OCI-LY3 (cell line): Measurements from ENCODE around the gene FGD3.

ENCODE experiments used
- H2AFZ ChIP-seq: fragments of 200-600, 300-600 bp; shearing (Covaris generic); 2 replicates; pipeline ENCODE4 v1.6.0; 2014; ENCODE audit warnings: antibody characterized with exemption, low read depth, low read length
- H3K27ac ChIP-seq: fragments of 200-600, 300-600 bp; sonication (generic); 2 replicates; pipeline ENCODE4 v1.5.1; 2014; ENCODE audit warnings: mild to moderate bottlenecking, low read length, moderate library complexity, mixed read lengths
- H3K27me3 ChIP-seq: fragments of 200-600, 300-600 bp; sonication (generic); 2 replicates; pipeline ENCODE4 v1.6.1; 2014; ENCODE audit warnings: low read depth, low read length, mixed read lengths
- H3K36me3 ChIP-seq: fragments of 200-600, 300-600 bp; sonication (generic); replicated peaks from 2 replicates; pipeline ENCODE3; 2014; ENCODE audit warnings: low read depth, low read length, mixed read lengths
- H3K4me1 ChIP-seq: fragments of 300-600, 200-600 bp; sonication (generic); 2 replicates; pipeline ENCODE4 v1.6.1; 2014; ENCODE audit warnings: low read length, mixed read lengths
- H3K4me2 ChIP-seq: fragments of 200-600, 300-600 bp; sonication (generic); 2 replicates; pipeline ENCODE4 v1.6.1; 2014; ENCODE audit warnings: low read length, mixed read lengths
- H3K4me3 ChIP-seq: fragments of 300-600, 200-600 bp; sonication (generic); 2 replicates; pipeline ENCODE4 v1.5.1; 2014; ENCODE audit warnings: antibody characterized with exemption, mild to moderate bottlenecking, low read length, moderate library complexity
- H3K79me2 ChIP-seq: fragments of 300-600, 200-600 bp; shearing (Covaris generic); 2 replicates; pipeline ENCODE4 v1.6.1; 2014; ENCODE audit warnings: mild to moderate bottlenecking, low read length, mixed read lengths
- H3K9ac ChIP-seq: fragments of 300-600, 200-600 bp; shearing (Covaris generic); 2 replicates; pipeline ENCODE4 v1.6.0; 2014; ENCODE audit warnings: mild to moderate bottlenecking, low read length, moderate library complexity
- H3K9me3 ChIP-seq: fragments of 200-600, 300-600 bp; shearing (Covaris generic); 2 replicates; pipeline ENCODE4 v1.6.1; 2014; ENCODE audit warnings: low read length, mixed read lengths; ENCODE audit not compliant: insufficient read depth
- H4K20me1 ChIP-seq: fragments of 200-600, 300-600 bp; sonication (generic); 2 replicates; pipeline ENCODE4 v1.6.1; 2016; ENCODE audit warnings: low read length, mixed read lengths; ENCODE audit not compliant: insufficient read depth
- EZH2phosphoT487 ChIP-seq: fragments of 200-600 bp; shearing (Covaris generic); IDR thresholded peaks from 2 replicates; pipeline ENCODE4 v1.6.1; 2018; ENCODE audit warnings: antibody characterized with exemption, mixed run types, low read depth
- TF ChIP-seq, protein P1 (sequence below): fragments of 200-600, 300-600 bp; sonication (generic); IDR thresholded peaks from 2 replicates; pipeline ENCODE4 v1.5.1; 2014; ENCODE audit warnings: antibody characterized with exemption, low read length, low read depth

The FGD3 gene

DNA sequence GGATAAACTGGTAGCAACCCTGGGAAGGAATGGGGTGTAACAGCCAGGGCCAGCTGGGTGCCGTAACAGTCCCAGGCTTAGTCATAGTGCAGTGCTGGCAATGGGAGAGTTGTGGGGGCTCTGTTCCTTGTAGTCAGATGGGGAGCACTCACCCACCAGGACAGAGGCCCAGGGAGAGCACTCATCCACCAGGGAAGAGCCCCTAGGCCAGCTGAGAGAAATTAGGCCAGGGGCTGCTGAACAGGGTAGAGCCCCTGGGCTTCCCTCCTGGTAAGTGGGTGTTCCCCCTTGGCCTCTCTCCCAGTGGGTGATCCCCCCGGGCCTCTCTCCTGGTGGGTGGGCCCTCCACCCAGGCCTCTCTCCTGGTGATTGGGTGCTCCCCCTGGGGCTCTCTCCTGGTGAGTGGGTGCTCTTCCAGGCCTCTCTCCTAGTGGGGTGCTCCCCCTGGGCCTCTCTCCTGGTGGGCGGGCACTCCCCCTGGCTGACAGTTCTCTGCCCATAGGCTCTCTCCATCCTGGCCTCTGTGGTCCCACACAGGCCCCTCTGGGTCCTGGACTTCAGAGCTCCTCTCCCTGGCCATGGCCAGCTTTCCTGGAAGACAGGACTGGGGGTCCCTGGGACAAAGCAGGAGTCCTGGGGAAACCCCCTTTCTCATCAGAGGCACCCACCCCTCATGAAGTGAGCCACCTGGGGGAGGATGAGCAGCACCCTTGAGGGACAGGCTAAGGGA, 13.4 kb downstream of the FGD3 start:
- Histone ChIP-seq H4K20me1 (no peaks in the 10 kb centered on the region), H3K79me2 (peaks cover 12% of the 10 kb centered on the region; the same call in 1 of the 2 replicates), H3K9ac (no peak overlapping the region), H3K4me3 (no peak overlapping the region), H3K4me2 (no peak overlapping the region), H3K4me1 (peaks cover 40% of the 10 kb centered on the region), H3K36me3 (no peaks in the 10 kb centered on the region), H3K27me3 (no peaks in the 10 kb centered on the region), H3K9me3 (peaks cover 6% of the 10 kb centered on the region), H3K27ac (no peak overlapping the region), H2AFZ (no peak overlapping the region)
- TF ChIP-seq, protein P1, sequence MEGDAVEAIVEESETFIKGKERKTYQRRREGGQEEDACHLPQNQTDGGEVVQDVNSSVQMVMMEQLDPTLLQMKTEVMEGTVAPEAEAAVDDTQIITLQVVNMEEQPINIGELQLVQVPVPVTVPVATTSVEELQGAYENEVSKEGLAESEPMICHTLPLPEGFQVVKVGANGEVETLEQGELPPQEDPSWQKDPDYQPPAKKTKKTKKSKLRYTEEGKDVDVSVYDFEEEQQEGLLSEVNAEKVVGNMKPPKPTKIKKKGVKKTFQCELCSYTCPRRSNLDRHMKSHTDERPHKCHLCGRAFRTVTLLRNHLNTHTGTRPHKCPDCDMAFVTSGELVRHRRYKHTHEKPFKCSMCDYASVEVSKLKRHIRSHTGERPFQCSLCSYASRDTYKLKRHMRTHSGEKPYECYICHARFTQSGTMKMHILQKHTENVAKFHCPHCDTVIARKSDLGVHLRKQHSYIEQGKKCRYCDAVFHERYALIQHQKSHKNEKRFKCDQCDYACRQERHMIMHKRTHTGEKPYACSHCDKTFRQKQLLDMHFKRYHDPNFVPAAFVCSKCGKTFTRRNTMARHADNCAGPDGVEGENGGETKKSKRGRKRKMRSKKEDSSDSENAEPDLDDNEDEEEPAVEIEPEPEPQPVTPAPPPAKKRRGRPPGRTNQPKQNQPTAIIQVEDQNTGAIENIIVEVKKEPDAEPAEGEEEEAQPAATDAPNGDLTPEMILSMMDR, result no peak
- no peak for TF ChIP-seq EZH2phosphoT487

DNA sequence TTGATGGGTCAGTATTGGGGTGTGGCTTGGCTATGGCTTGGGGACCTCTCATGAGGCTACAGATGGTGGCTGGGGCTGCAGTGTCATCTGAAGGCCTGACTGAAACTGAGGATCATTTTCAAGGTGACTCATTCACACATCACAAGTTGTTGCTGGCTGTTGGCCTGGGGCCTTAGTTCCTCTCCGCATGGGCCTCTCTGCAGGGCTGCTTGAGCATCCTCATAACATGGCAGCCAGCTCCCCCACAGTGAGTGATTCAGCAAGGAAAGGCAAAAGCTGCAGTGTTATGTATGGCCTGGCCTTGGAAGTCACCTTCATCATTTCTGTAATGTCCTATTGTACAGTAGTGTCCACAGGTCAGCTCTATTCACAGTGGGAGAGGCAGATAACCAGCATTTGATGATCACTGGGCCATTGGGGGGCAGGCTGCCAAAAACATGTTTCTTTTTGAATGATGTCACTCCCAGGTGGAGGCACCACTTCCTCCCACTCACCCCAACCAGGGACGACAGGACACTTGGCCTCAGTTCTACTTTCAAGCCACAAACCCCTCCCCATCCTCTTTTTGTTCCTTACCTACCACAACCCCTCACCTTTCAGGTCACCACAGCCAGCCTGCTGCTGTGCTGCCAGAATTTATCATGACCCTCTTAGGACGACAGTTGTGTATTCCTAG, 14.4 kb downstream of the FGD3 start:
- Histone ChIP-seq H3K36me3 (no peaks in the 10 kb centered on the region), H3K27ac (no peak overlapping the region), H3K79me2 (peaks cover 12% of the 10 kb centered on the region; the same call in 1 of the 2 replicates), H3K4me2 (no peak overlapping the region), H3K9ac (no peak overlapping the region), H4K20me1 (no peaks in the 10 kb centered on the region), H3K9me3 (peaks cover 6% of the 10 kb centered on the region), H3K4me3 (no peak overlapping the region), H3K4me1 (peaks cover 34% of the 10 kb centered on the region), H3K27me3 (no peaks in the 10 kb centered on the region), H2AFZ (no peak overlapping the region)
- no peak for TF ChIP-seq EZH2phosphoT487
- TF ChIP-seq, protein P1, result no peak

DNA sequence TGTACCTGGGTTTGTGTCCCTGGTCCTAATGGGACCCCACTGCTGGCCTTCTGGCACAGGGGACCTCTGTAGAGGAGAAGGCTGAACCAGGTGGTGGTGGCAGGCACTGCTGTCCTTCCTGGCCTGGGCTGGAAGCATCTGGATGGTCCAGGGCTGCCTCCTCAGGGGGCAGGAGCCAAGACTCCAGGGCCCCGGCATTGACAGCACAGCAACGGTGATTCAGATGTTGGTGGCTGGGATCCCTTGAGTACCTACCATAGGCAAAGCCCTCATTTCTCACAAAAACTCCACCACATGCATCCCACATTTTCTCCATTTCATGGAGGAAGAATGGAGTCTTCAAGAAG, 15.0 kb downstream of the FGD3 start:
- Histone ChIP-seq H3K9ac (no peak overlapping the region), H3K4me2 (no peak overlapping the region), H4K20me1 (no peaks in the 10 kb centered on the region), H3K27ac (no peak overlapping the region), H3K4me3 (no peak overlapping the region), H3K9me3 (peaks cover 6% of the 10 kb centered on the region), H3K36me3 (no peaks in the 10 kb centered on the region), H3K4me1 (peaks cover 30% of the 10 kb centered on the region), H2AFZ (no peak overlapping the region), H3K27me3 (no peaks in the 10 kb centered on the region), H3K79me2 (peaks cover 12% of the 10 kb centered on the region; the same call in 1 of the 2 replicates)
- no peak for TF ChIP-seq EZH2phosphoT487
- TF ChIP-seq, protein P1, result no peak

DNA sequence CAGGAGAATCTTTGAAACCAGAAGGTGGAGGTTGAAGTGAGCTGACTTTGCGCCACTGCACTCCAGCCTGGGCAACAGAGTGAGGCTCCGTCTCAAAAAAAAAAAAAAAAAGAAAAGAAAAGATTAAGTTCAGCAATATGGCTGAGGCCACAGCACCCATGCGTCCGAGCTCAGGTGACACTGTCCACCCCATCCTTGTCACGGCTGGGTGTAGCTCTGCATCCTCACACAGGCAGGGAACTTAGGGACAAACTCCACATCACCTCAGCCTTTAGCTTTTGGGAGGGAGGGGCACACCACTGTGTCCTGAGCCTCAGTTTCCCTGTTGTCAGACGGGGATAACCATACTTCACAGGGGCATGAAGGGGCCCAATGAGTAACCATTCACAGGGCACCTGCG, 15.5 kb downstream of the FGD3 start:
- H3K79me2 ChIP-seq, result peaks cover 12% of the 10 kb centered on the region; the same call in 1 of the 2 replicates
- no peak overlapping the region for H3K9ac ChIP-seq
- no peaks in the 10 kb centered on the region for H3K27me3 ChIP-seq
- H3K4me1 ChIP-seq, result peaks cover 28% of the 10 kb centered on the region
- H4K20me1 ChIP-seq, result no peaks in the 10 kb centered on the region
- H3K9me3 ChIP-seq, result peaks cover 6% of the 10 kb centered on the region
- TF ChIP-seq EZH2phosphoT487, result no peak
- TF ChIP-seq, protein P1, result no peak
- H3K27ac ChIP-seq, result no peak overlapping the region
- no peak overlapping the region for H3K4me3 ChIP-seq
- H3K4me2 ChIP-seq, result no peak overlapping the region
- no peak overlapping the region for H2AFZ ChIP-seq
- no peaks in the 10 kb centered on the region for H3K36me3 ChIP-seq
